Panc1 (cell line): ENCODE results near the gene APEH. TPM values are rescaled to one million over a fixed set of nuclear protein-coding genes. Genes with fewer than 3 reads are reported as not detected.
"Not testable (repeated sequence)": the region's sequence is repeated elsewhere in the genome, so short reads cannot be mapped to it uniquely, and the experiment has no call there.

Experiments used
- ATAC-seq: fragments of 200-7000 bp; cut with Tn5 transposase; 2 replicates; pipeline ENCODE4 v1.9.1; 2020; ENCODE audit warnings: mild to moderate bottlenecking, moderate library complexity
- BruUV-seq: library from RNA; stranded (reverse); fragments of 400-500 nt; replicated peaks from 2 replicates; lab custom pipeline; 2021; lab: Mats Ljungman, UMichigan
- CTCF ChIA-PET: fragments of 300-600 bp; sonication (Branson Sonifier 250); formaldehyde crosslinking; loops from one replicate; lab custom pipeline; 2022; ENCODE audit warnings: antibody characterized with exemption; lab: Charles Lee
- POLR2A ChIA-PET: fragments of 300-600 bp; sonication (Branson Sonifier 250); formaldehyde crosslinking; loops from one replicate; lab custom pipeline; 2022; ENCODE audit warnings: antibody characterized with exemption; lab: Charles Lee
- DNase-seq: peaks from one replicate; pipeline ENCODE4 v3.0.0-alpha.2; 2010; ENCODE audit warnings: low read depth, low spot score
- H3K27ac ChIP-seq: 2 replicates; pipeline ENCODE4 v1.5.1; 2011; ENCODE audit warnings: mild to moderate bottlenecking, low read length, inconsistent platforms
- H3K27me3 ChIP-seq: fragments of 200-500 bp; sonication (Bioruptor generic); 2 replicates; pipeline ENCODE4 v1.6.0; 2014; ENCODE audit warnings: low read length, inconsistent platforms; ENCODE audit not compliant: control insufficient read depth, insufficient read depth
- H3K36me3 ChIP-seq: fragments of 200-500 bp; sonication (Bioruptor generic); 2 replicates; pipeline ENCODE4 v1.5.1; 2014; ENCODE audit warnings: inconsistent platforms, mild to moderate bottlenecking, low read length, moderate library complexity; ENCODE audit not compliant: control insufficient read depth, insufficient read depth
- H3K4me1 ChIP-seq: 2 replicates; pipeline ENCODE4 v1.5.1; 2011; ENCODE audit warnings: inconsistent platforms, mild to moderate bottlenecking, low read length, moderate library complexity; ENCODE audit not compliant: control insufficient read depth, insufficient read depth
- H3K4me3 ChIP-seq, 2 experiments: 2 replicates each; pipeline ENCODE4 v1.5.1; 2011 to 2012; ENCODE audit warnings: low read depth in 2 of 2, low read length in 2 of 2, mild to moderate bottlenecking in 2 of 2, inconsistent platforms in 1 of 2, moderate library complexity in 1 of 2
- H3K9me3 ChIP-seq: fragments of 200-500 bp; sonication (Bioruptor generic); 2 replicates; pipeline ENCODE4 v1.5.1; 2014; ENCODE audit warnings: low read depth, mild to moderate bottlenecking, inconsistent platforms, low read length, moderate library complexity; ENCODE audit not compliant: control insufficient read depth, insufficient read depth
- in situ Hi-C: cut with HindIII; loops from 2 replicates; pipeline ENCODE4 v1.10.0; 2016; ENCODE audit warnings: low sequenced_read_pairs, low pct_unique_long_range_greater_than_20kb
- intact Hi-C: fragments of 100-400 bp; cut with micrococcal nuclease; formaldehyde crosslinking; loops from one replicate; pipeline ENCODE4 v1.10.0; 2022; ENCODE audit not compliant: unreplicated experiment
- total RNA-seq: library from RNA; stranded (reverse); gene quantifications from one replicate; pipeline ENCODE4 v1.2.1, GENCODE V29; 2021; ENCODE audit not compliant: unreplicated experiment

APEH gene
- total RNA-seq, 1 experiment from 2014 or later, result 131 TPM

- H3K9me3 ChIP-seq, DNase-seq, ATAC-seq, H3K4me3 ChIP-seq, intact Hi-C loops, BruUV-seq, H3K27me3 ChIP-seq, POLR2A ChIA-PET, H3K4me1 ChIP-seq, H3K27ac ChIP-seq, CTCF ChIA-PET, in situ Hi-C loops, H3K36me3 ChIP-seq: not testable (repeated sequence)
Measured at GRCh38 chr3:49685846-49686245, 11.7 kb downstream of the APEH start.

- intact Hi-C loops, BruUV-seq, H3K4me1 ChIP-seq, H3K9me3 ChIP-seq, CTCF ChIA-PET, H3K27ac ChIP-seq, DNase-seq, H3K27me3 ChIP-seq, POLR2A ChIA-PET, H3K36me3 ChIP-seq, in situ Hi-C loops: not testable (repeated sequence)
- H3K4me3 ChIP-seq, result peak overlapping the region; percentile 27 to 45
- peak; percentile 35 for ATAC-seq
Measured at GRCh38 chr3:49686346-49686745, 12.2 kb downstream of the APEH start.

GRCh38 chr3:49686769-49687423 is 12.7 kb downstream of the APEH start:
- H3K27ac ChIP-seq, H3K4me1 ChIP-seq, BruUV-seq, POLR2A ChIA-PET, DNase-seq, H3K9me3 ChIP-seq, CTCF ChIA-PET, H3K27me3 ChIP-seq, H3K36me3 ChIP-seq, intact Hi-C loops, in situ Hi-C loops: not testable (repeated sequence)
- ATAC-seq, result peak; percentile 74
- H3K4me3 ChIP-seq, result peak overlapping the region; percentile 27 to 45

- ATAC-seq, CTCF ChIA-PET, intact Hi-C loops, H3K9me3 ChIP-seq, H3K27ac ChIP-seq, H3K36me3 ChIP-seq, H3K27me3 ChIP-seq, H3K4me1 ChIP-seq, in situ Hi-C loops, H3K4me3 ChIP-seq, BruUV-seq, POLR2A ChIA-PET, DNase-seq: not testable (repeated sequence)
Measured at GRCh38 chr3:49687424-49687795, 13.3 kb downstream of the APEH start.

GRCh38 chr3:49688338-49689045 is 14.3 kb downstream of the APEH start:
- H3K36me3 ChIP-seq, H3K4me1 ChIP-seq, intact Hi-C loops, H3K9me3 ChIP-seq, CTCF ChIA-PET, BruUV-seq, H3K27me3 ChIP-seq, DNase-seq, ATAC-seq, in situ Hi-C loops: not testable (repeated sequence)
- Histone ChIP-seq H3K27ac (peak overlapping the region; percentile 94), H3K4me3 (peak overlapping the region; percentile 82 to 84)
- POLR2A ChIA-PET, result interaction anchor here (0.6 kb wide), 1 partner anchor 80 kb away, joined by 4 read pairs; no protein-coding TSS in a partner anchor
